ENCODE results near the gene UTP15.
A peak's percentile ranks its signal among the peaks of the same experiment; 100 is the strongest.

UTP15 gene

GRCh38 chr5:73620334-73620687, 54.8 kb downstream of the UTP15 start:
- DNase-seq (ENCODE audit: extremely low read depth in 1 of 2, low read depth in 1 of 2), result no peak

DNA sequence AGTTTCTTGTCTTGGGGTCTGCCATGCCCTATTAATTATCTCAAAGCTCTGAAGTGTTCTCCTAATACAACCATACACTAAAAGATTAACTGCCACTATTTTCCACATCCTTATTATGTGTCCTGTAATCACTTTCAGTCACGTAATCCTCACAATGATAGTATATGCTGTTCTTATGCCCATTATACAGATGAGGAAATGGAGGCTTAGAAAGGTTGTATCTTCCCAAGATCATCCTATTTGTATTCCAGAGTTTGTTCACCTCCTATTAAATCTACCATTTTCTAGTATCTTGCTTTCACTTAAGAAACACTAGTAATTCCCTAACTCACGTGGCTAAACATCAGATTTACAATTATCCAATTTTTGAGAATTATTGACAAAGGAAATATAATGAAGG, 57.5 kb downstream of the UTP15 start:
- no peak for DNase-seq (ENCODE audit: extremely low read depth in 1 of 2, low read depth in 1 of 2)

GRCh38 chr5:73623901-73624404, 58.4 kb downstream of the UTP15 start:
- no peak for DNase-seq (ENCODE audit: extremely low read depth in 1 of 2, low read depth in 1 of 2)

DNA sequence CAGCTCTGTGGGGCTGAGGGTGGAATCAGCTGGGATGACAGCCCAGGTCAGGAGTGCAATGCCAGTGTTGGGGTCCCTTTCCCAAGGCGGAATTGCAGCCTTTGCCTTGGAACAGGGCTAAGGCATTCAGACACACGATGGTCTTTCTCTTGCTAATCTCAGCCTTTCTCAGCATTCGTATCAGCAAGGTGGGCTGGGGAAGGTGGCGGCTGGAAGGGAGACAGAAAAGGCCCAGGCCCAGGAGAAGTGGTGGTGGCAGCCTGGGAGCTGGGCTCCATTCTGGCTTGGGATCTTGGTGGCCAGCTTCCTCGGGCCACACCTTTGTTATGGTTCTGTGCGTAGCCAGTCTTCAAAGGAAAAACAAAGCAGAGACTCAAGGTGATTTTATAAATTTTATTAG, 59.3 kb downstream of the UTP15 start:
- no peak for DNase-seq (ENCODE audit: extremely low read depth in 1 of 2, low read depth in 1 of 2)

DNA sequence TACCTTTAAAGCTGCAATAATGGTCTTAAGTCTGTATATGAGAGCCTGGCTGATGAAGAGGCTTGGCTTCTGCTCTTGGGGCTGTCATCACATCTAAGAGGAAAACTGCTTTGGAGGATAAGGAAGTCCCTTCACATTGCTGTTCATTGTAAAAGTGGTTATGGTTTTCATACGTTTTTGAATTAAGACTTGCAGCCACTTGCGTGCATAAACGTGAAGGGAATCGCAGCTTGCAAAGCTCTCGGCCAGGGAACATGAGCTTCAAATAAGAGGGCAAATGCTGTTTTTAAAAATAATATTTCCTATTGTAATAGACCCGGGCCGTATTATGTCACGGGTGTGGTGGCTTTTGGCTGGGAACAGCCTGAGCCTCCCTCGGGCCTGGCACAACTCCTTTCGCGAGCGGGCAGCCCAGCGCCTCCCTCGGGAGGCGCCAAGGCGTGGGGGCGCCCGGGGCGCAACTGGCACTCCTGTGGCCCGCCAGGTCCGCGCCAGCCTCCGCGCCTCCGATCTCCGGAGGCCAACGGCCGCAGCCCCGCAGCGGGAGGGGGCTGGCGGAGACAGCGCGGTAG, 59.9 kb downstream of the UTP15 start:
- no peak for DNase-seq (ENCODE audit: extremely low read depth in 1 of 2, low read depth in 1 of 2)

GRCh38 chr5:73625944-73626811, 60.6 kb downstream of the UTP15 start, which contains the start of gene ARHGEF28:
TSS of gene ARHGEF28 (plus strand) at chr5:73626196. CDS start at chr5:73684852, 58,656 bp downstream.
- peak in 1 of 2 donors; percentile 17 for DNase-seq (ENCODE audit: extremely low read depth in 1 of 2, low read depth in 1 of 2)

- no peak for DNase-seq (ENCODE audit: extremely low read depth in 1 of 2, low read depth in 1 of 2)
Observed at GRCh38 chr5:73626814-73627313, 61.3 kb downstream of the UTP15 start.

DNA sequence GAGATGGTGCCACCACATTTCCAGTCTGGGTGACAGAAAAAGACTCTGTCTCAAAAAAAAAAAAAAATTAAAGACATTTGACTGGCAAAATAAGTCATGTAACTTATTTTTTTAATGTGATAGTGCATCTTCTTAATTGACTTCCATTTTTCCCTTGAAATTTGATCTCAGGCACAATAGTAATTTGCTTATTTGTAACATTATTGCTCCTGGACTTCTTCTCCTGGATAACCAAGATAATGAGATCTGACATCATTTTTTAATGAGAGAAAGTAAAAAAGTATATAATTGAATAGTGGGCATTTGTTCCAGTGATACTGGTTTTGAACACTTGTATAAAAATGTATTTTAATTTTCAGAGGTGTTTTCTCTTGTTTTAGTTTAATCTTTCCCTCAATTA, 63.9 kb downstream of the UTP15 start:
- no peak for DNase-seq (ENCODE audit: extremely low read depth in 1 of 2, low read depth in 1 of 2)

- no peak for DNase-seq (ENCODE audit: extremely low read depth in 1 of 2, low read depth in 1 of 2)
Observed at GRCh38 chr5:73630765-73631164, 65.2 kb downstream of the UTP15 start.

DNA sequence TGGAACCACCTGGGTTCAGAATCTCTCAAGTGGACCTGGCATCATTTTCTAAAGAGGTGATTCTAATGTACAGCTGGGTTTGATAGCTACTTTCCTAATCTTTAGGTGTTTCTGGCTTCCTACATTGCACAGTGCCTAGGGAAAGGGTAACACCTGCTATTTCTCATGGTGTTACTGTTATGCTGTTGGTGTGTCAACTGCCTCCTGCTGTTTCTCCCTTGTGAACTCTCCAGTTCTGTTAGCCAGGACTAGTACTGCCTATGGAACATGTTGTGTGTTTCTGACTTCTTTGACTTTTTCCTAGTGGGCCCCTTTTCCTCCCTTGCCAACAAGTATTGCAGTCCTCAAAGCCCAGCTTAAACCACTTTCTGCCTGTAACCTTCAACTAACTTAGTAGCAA, 66.0 kb downstream of the UTP15 start:
- DNase-seq (ENCODE audit: extremely low read depth in 1 of 2, low read depth in 1 of 2), result no peak
